ENCODE data around the gene ELOVL5. TPM values are rescaled to one million over a fixed set of nuclear protein-coding genes. Genes with fewer than 3 reads are reported as not detected.

Gene ELOVL5
- total and polyA plus RNA-seq, 2 donors (not counting 1 experiment from before 2014, with no cell fraction given) = 128 to 144 TPM

DNA sequence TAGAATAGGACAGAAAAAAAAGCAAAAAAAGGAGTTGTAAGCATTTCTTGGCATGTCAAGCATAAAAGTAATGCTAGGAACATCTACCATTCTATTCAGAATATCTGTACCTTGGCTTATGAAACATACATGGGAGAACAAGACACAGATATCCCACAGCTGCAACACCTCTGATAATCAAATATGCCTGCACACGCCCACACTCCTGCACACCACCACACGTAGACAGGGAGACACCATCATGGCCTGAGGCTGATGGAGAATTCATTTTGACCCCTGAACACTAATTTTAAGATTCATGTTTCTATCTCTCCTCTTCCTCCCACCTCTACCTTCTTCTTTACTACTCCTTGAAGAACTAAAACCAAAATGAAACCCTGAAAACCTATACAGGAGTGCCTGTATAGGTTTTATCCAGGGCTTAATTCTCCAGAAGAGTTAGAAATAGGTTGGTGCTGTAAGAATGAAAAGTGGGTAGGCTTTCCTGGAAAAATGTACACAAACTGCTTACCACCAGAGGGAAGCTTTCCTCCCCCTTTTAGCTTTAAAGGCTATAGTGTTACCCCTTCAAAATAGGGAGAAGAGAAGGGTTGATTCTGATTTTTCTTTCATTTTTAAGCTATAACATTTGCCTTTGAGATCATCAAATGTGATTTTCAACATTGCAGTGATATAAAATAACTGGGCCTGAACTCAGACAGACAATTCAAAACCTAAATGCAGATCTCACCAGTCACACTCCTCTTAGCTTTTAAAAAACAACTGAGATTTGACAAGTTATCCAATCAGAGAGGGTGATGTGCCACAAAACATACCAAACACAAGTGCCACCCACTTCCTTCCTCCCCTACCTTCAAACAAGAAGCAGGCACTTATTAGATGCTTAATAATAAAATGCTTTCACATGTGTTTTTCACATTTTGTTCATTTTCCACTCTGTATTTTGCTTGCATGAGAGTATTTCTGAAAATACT, 57.9 kb downstream of the ELOVL5 start:
- peak overlapping the region; percentile 35 for H3K4me3 Mint-ChIP-seq
- peak overlapping the region; percentile 77 for H3K27ac Mint-ChIP-seq
- peak overlapping the region; percentile 31 for H3K9ac ChIP-seq (ENCODE audit: low read length)
- H3K27me3 Mint-ChIP-seq = no peaks in the 10 kb centered on the region
- 25% methylated on average over 2 of the region's 2 CpGs for WGBS (ENCODE audit: insufficient coverage)
- H3K4me1 ChIP-seq (ENCODE audit: control insufficient read depth in 2 of 2, insufficient read depth in 2 of 2, low read length in 2 of 2) = peaks cover 76 to 83% of the 10 kb centered on the region in 2 donors
- H3K4me3 ChIP-seq (ENCODE audit: control extremely low read depth in 1 of 5, extremely low read depth in 1 of 5, insufficient read depth in 1 of 5, low read depth in 2 of 5, low read length in 4 of 5) = peak overlapping the region in 1 of 5 experiments; percentile 3
- H3K9me3 Mint-ChIP-seq (ENCODE audit: insufficient read depth) = no peaks in the 10 kb centered on the region
- no peaks in the 10 kb centered on the region for H3K27me3 ChIP-seq (replicated peaks in 1 of 4; ENCODE audit: control extremely low read depth in 1 of 4, control insufficient read depth in 3 of 4, insufficient read depth in 4 of 4, low read length in 3 of 4)
- H3K4me1 Mint-ChIP-seq = peaks cover 85% of the 10 kb centered on the region
- no peaks in the 10 kb centered on the region for H3K9me3 ChIP-seq (ENCODE audit: control extremely low read depth in 1 of 3, control insufficient read depth in 2 of 3, insufficient read depth in 1 of 3, low read length in 2 of 3)
- ChIA-PET CTCF (interaction anchor here (0.8 to 10.0 kb wide), 18 partner anchors 8 to 357 kb away, joined by 3 to 160 read pairs (median 4); no protein-coding TSS in a partner anchor), POLR2A (interaction anchor here (0.9 to 1.0 kb wide), 3 partner anchors 69 to 120 kb away, joined by 3 to 5 read pairs (median 4); no protein-coding TSS in a partner anchor)
- H2AFZ ChIP-seq (ENCODE audit: insufficient read depth, low read depth, low read length, poor library complexity, severe bottlenecking) = peak overlapping the region; percentile 13
- intact Hi-C loops (cut with micrococcal nuclease) = loop anchor here (1.0 kb wide), 1 partner anchor 11 kb away; no protein-coding TSS in a partner anchor
- peak overlapping the region; percentile 70 to 90 for H3K27ac ChIP-seq (ENCODE audit: low read length in 2 of 2)
- ATAC-seq (ENCODE audit: low read depth) = peak; percentile 68
- no peaks in the 10 kb centered on the region for H4K20me1 ChIP-seq (ENCODE audit: control insufficient read depth, insufficient read depth, low read length, poor library complexity, severe bottlenecking)
- H3K4me2 ChIP-seq (replicated peaks; ENCODE audit: low read depth, low read length, poor library complexity, severe bottlenecking) = peak overlapping the region; percentile 52
- DNase-seq = peak; percentile 55
- peaks cover 27 to 60% of the 10 kb centered on the region in 2 experiments for H3K36me3 ChIP-seq (replicated peaks in 1 of 2; ENCODE audit: control extremely low read depth in 1 of 2, control insufficient read depth in 1 of 2, extremely low read depth in 1 of 2, insufficient read depth in 2 of 2, low read length in 1 of 2)
- peaks cover 81% of the 10 kb centered on the region for H3K79me2 ChIP-seq (ENCODE audit: control insufficient read depth, insufficient read depth, low read length)
- TF ChIP-seq CTCF (IDR thresholded peaks at IDR 0.05) (no peak), EZH2 (IDR thresholded peaks at IDR 0.05; ENCODE audit: borderline replicate concordance, insufficient read depth, low read depth, low read length, poor library complexity, severe bottlenecking) (no peak)
